ENCODE data around the gene KRTAP5-4. TPM values are rescaled to one million over a fixed set of nuclear protein-coding genes. Genes with fewer than 3 reads are reported as not detected.

KRTAP5-4 gene
- total and polyA plus RNA-seq, 7 donors = not detected

- no peak overlapping the region for H3K27ac ChIP-seq
- peaks cover 0 to 43% (median 2%) of the 10 kb centered on the region in 3 donors for H3K27me3 ChIP-seq (ENCODE audit: insufficient read depth in 3 of 3, low read length in 2 of 3)
- H3K4me3 ChIP-seq = no peak overlapping the region
- peak in 1 of 2 donors; percentile 34 for DNase-seq
- no peak for ATAC-seq
- no peaks in the 10 kb centered on the region for H3K9me3 ChIP-seq
- WGBS, 3 donors = 56 to 66% (median 65%) methylated on average over 11 of the region's 11 CpGs
- no peak for TF ChIP-seq CTCF (IDR thresholded peaks at IDR 0.05)
- no peaks in the 10 kb centered on the region for H3K36me3 ChIP-seq (ENCODE audit: insufficient read depth in 1 of 2, low read depth in 1 of 2)
- intact Hi-C loops (cut with DNase I) = no loop called here
- H3K4me1 ChIP-seq = no peaks in the 10 kb centered on the region
Observed at GRCh38 chr11:1632053-1632714, 10.2 kb upstream of the KRTAP5-4 start.

- H3K27me3 ChIP-seq (ENCODE audit: insufficient read depth in 3 of 3, low read length in 2 of 3) = peaks cover 0 to 40% (median 2%) of the 10 kb centered on the region in 3 donors
- no peak for ATAC-seq
- H3K4me1 ChIP-seq = no peaks in the 10 kb centered on the region
- H3K27ac ChIP-seq = no peak overlapping the region
- H3K9me3 ChIP-seq = no peaks in the 10 kb centered on the region
- peak in 1 of 2 donors; percentile 23 for DNase-seq
- 70 to 78% (median 77%) methylated on average over 13 of the region's 13 CpGs for WGBS, 3 donors
- intact Hi-C loops (cut with DNase I) = no loop called here
- TF ChIP-seq CTCF (IDR thresholded peaks at IDR 0.05) = no peak
- no peaks in the 10 kb centered on the region for H3K36me3 ChIP-seq (ENCODE audit: insufficient read depth in 1 of 2, low read depth in 1 of 2)
- no peak overlapping the region for H3K4me3 ChIP-seq
Observed at GRCh38 chr11:1631066-1631568, 9.2 kb upstream of the KRTAP5-4 start.

GRCh38 chr11:1630271-1630670, 8.3 kb upstream of the KRTAP5-4 start:
- ATAC-seq = no peak
- peak in 1 of 2 donors; percentile 26 for DNase-seq
- 29 to 50% (median 48%) methylated on average over 2 of the region's 2 CpGs for WGBS, 3 donors
- Histone ChIP-seq H3K36me3 (ENCODE audit: insufficient read depth in 1 of 2, low read depth in 1 of 2) (no peaks in the 10 kb centered on the region), H3K27me3 (ENCODE audit: insufficient read depth in 3 of 3, low read length in 2 of 3) (peaks cover 0 to 40% (median 2%) of the 10 kb centered on the region in 3 donors), H3K9me3 (no peaks in the 10 kb centered on the region), H3K27ac (no peak overlapping the region), H3K4me3 (no peak overlapping the region), H3K4me1 (no peaks in the 10 kb centered on the region)
- intact Hi-C loops (cut with DNase I) = no loop called here
- TF ChIP-seq CTCF (IDR thresholded peaks at IDR 0.05) = no peak

GRCh38 chr11:1629326-1630185, 7.6 kb upstream of the KRTAP5-4 start, which contains the start of gene KRTAP5-5:
Gene KRTAP5-5 (plus strand): TSS chr11:1629775. CDS start chr11:1629841, 66 bp downstream.
- intact Hi-C loops (cut with DNase I) = loop anchor here (2.0 to 5.0 kb wide), 2 partner anchors 85 to 87 kb away; no protein-coding TSS in a partner anchor
- no peaks in the 10 kb centered on the region for H3K36me3 ChIP-seq (ENCODE audit: insufficient read depth in 1 of 2, low read depth in 1 of 2)
- no peak for TF ChIP-seq CTCF (IDR thresholded peaks at IDR 0.05)
- DNase-seq (peak in 1 of 2 donors; percentile 34), ATAC-seq (no peak)
- no peak within 1 kb of the TSS for H3K27ac ChIP-seq
- no peak within 1 kb of the TSS for H3K4me3 ChIP-seq
- H3K9me3 ChIP-seq = no peaks in the 10 kb centered on the region
- peaks cover 0 to 39% (median 2%) of the 10 kb centered on the region in 3 donors for H3K27me3 ChIP-seq (ENCODE audit: insufficient read depth in 3 of 3, low read length in 2 of 3)
- 54 to 77% (median 61%) methylated on average over 22 to 24 of the region's 26 CpGs for WGBS, 3 donors
- no peaks in the 10 kb centered on the region for H3K4me1 ChIP-seq

All from psoas muscle (tissue), 8 donors.